Eye (tissue), 1 donor: Measurements from ENCODE around the gene MLC1.

Source experiments
- DNase-seq: peaks from one replicate; pipeline ENCODE4 v3.0.0-alpha.2; 2015

MLC1 gene

GRCh38 chr22:50057278-50058060 is 27.8 kb downstream of the MLC1 start:
- DNase-seq: no peak

GRCh38 chr22:50056214-50056972 is 28.8 kb downstream of the MLC1 start:
- DNase-seq: no peak

GRCh38 chr22:50053861-50054260 is 31.4 kb downstream of the MLC1 start:
- no peak for DNase-seq

GRCh38 chr22:50051930-50052329 is 33.3 kb downstream of the MLC1 start:
- DNase-seq: no peak

- DNase-seq: no peak
Measured at GRCh38 chr22:50049299-50050195, 35.7 kb downstream of the MLC1 start.

- DNase-seq: no peak
Measured at GRCh38 chr22:50048836-50049235, 36.4 kb downstream of the MLC1 start.

- no peak for DNase-seq
Measured at GRCh38 chr22:50048061-50048765, 37.0 kb downstream of the MLC1 start.

GRCh38 chr22:50047346-50047745 is 37.9 kb downstream of the MLC1 start:
- DNase-seq: no peak

- no peak for DNase-seq
Measured at GRCh38 chr22:50046481-50047245, 38.6 kb downstream of the MLC1 start.

- DNase-seq: no peak
Measured at GRCh38 chr22:50046019-50046415, 39.2 kb downstream of the MLC1 start.

GRCh38 chr22:50045211-50046018 is 39.8 kb downstream of the MLC1 start:
- no peak for DNase-seq

GRCh38 chr22:50044485-50045118 is 40.6 kb downstream of the MLC1 start:
- DNase-seq: no peak

- DNase-seq: no peak
Measured at GRCh38 chr22:50041361-50042065, 43.7 kb downstream of the MLC1 start.

- no peak for DNase-seq
Measured at GRCh38 chr22:50040717-50041116, 44.5 kb downstream of the MLC1 start.

- no peak for DNase-seq
Measured at GRCh38 chr22:50039669-50040443, 45.4 kb downstream of the MLC1 start.

GRCh38 chr22:50035976-50036724 is 49.1 kb downstream of the MLC1 start:
- DNase-seq: no peak

GRCh38 chr22:50035131-50035881 is 49.9 kb downstream of the MLC1 start:
- no peak for DNase-seq
